ENCODE results near the gene CCDC47.

The CCDC47 gene

GRCh38 chr17:63697341-63698286 lies 75.8 kb downstream of the CCDC47 start:
- DNase-seq, result no peak

DNA sequence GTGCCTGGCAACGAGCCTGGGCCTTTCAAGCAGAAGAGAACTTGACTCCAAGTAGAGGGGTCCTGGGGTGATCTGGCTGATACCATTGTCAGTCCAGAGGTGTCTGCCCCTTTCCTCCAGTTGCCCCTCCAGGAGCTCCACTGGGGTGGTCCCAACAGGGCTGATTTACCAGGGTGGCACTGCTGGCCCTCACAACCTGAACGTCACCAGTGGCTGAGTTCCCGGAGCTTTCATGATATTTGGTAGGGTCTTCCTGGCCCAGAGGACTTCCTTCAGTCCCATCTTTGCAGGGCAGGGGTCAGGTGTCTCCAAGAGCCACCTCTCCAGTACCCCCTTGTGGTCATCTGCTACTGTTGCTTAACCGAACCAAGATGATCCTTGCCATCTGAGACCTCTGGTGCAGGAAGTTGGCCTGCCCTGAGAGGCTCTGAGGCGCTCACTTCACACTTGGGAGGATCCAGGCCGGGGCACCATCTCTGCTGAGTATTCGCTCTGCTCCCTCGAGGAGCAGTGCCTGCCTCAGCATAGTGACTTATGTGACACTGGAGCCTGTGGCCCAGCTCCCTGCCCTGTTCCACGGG lies 76.9 kb downstream of the CCDC47 start:
- DNase-seq, result no peak

GRCh38 chr17:63695889-63696288 lies 77.5 kb downstream of the CCDC47 start:
- no peak for DNase-seq
